Thoracic aorta (tissue), 2 donors: Measurements from ENCODE around the gene C1orf167. TPM values are rescaled to one million over a fixed set of nuclear protein-coding genes. Genes with fewer than 3 reads are reported as not detected.

Source experiments
- ATAC-seq: fragments of 150-250 bp; one replicate; pipeline ENCODE4 v1.8.0; 2017; ENCODE audit warnings: low read depth; ENCODE audit not compliant: insufficient number of reproducible peaks, low FRiP score
- DNase-seq: peaks from one replicate; pipeline ENCODE4 v3.0.0-alpha.2; 2020; ENCODE audit warnings: low spot score
- H3K27ac ChIP-seq, 2 donors: fragments of 200-600 bp; sonication (generic); 1 replicate in 1 of 2; 2 replicates in 1 of 2; pipeline ENCODE4 v1.5.1; 2016; ENCODE audit warnings: mild to moderate bottlenecking in 2 of 2, moderate library complexity in 2 of 2
- H3K27me3 ChIP-seq: fragments of 200-600 bp; sonication (generic); replicated peaks from 2 replicates; pipeline ENCODE4 v1.6.0; 2016; ENCODE audit warnings: mild to moderate bottlenecking; ENCODE audit not compliant: insufficient read depth
- H3K36me3 ChIP-seq: fragments of 200-600 bp; sonication (generic); one replicate; pipeline ENCODE4 v1.5.1; 2016
- H3K4me1 ChIP-seq, 2 donors: fragments of 200-600 bp; sonication (generic); 1 replicate in 1 of 2; 2 replicates in 1 of 2; pipeline versions ENCODE4 v1.5.1 to v1.6.0; 2016; ENCODE audit warnings: low read depth in 2 of 2, mild to moderate bottlenecking in 1 of 2; ENCODE audit not compliant: control insufficient read depth in 1 of 2
- H3K4me3 ChIP-seq: fragments of 200-600 bp; sonication (generic); 2 replicates; pipeline ENCODE4 v1.5.1; 2016; ENCODE audit warnings: mild to moderate bottlenecking
- H3K9me3 ChIP-seq: fragments of 200-600 bp; sonication (generic); 2 replicates; pipeline ENCODE4 v1.5.1; 2016
- CTCF ChIP-seq: fragments of 200-600 bp; sonication (generic); IDR thresholded peaks from one replicate; pipeline ENCODE4 v1.5.1; 2019; ENCODE audit warnings: antibody characterized with exemption
- total RNA-seq, 2 donors: library from RNA; depleted of rRNA; stranded (reverse); fragments of >200 nt; gene quantifications; one replicate each; pipeline versions ENCODE4 v1.1.0 to v1.2.3, GENCODE V29; 2016

C1orf167 gene
- total RNA-seq, 2 donors from 2014 or later = 4.2 TPM; not detected in 1

- TF ChIP-seq CTCF = no peak
- Histone ChIP-seq H3K4me3 (no peak overlapping the region), H3K27me3 (no peaks in the 10 kb centered on the region), H3K27ac (no peak overlapping the region), H3K4me1 (peaks cover 0 to 2% of the 10 kb centered on the region in 2 donors), H3K36me3 (no peaks in the 10 kb centered on the region), H3K9me3 (no peaks in the 10 kb centered on the region)
- DNase-seq (no peak), ATAC-seq (no peak)
Observed at GRCh38 chr1:11757047-11757446, 4.9 kb upstream of the C1orf167 start.

DNA sequence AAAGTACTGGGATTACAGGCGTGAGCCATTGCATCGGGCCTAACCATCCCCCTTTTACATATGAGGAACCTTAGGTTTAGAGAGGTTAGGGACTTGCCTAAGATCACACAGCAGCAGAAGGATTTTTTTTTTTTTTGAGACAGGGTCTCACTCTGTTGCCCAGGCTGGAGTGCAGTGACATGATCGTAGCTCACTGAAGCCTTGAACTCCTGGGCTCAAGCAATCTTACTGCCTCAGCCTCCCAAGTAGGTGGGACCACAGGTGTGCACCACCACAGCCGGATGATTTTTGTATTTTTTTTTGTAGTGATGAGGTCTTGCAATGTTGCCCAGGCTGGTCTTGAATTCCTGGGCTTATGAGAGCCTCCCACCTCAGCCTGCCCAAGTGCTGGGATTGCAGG is 2.2 kb upstream of the C1orf167 start:
- Histone ChIP-seq H3K9me3 (no peaks in the 10 kb centered on the region), H3K36me3 (no peaks in the 10 kb centered on the region), H3K4me3 (no peak overlapping the region), H3K27ac (no peak overlapping the region), H3K4me1 (peaks cover 0 to 2% of the 10 kb centered on the region in 2 donors), H3K27me3 (no peaks in the 10 kb centered on the region)
- no peak for TF ChIP-seq CTCF
- ATAC-seq (no peak), DNase-seq (no peak)

DNA sequence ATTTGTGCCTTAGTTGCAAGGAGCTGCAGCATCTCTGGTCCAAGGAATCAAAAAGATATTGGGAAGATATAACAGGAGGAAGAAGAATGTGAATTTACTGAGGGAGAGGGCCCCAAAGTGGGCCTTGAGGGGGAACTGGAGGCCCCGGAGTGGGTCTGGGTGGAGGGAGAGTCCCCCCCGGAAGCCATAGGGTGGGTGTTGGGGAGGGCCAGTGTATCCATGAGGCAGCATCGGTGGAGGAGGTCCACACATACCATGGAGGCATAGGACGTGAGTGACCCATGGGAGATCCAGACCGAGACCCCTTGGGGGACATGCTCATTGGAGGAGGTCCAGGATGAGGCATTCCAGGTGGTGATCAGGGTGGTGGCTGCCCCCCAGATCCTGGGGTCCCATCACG is 708 bp upstream of the C1orf167 start:
- ATAC-seq (no peak), DNase-seq (no peak)
- no peaks in the 10 kb centered on the region for H3K9me3 ChIP-seq
- no peak for TF ChIP-seq CTCF
- peaks cover 0 to 2% of the 10 kb centered on the region in 2 donors for H3K4me1 ChIP-seq
- no peaks in the 10 kb centered on the region for H3K27me3 ChIP-seq
- H3K4me3 ChIP-seq = no peak overlapping the region
- H3K36me3 ChIP-seq = no peaks in the 10 kb centered on the region
- no peak overlapping the region for H3K27ac ChIP-seq

DNA sequence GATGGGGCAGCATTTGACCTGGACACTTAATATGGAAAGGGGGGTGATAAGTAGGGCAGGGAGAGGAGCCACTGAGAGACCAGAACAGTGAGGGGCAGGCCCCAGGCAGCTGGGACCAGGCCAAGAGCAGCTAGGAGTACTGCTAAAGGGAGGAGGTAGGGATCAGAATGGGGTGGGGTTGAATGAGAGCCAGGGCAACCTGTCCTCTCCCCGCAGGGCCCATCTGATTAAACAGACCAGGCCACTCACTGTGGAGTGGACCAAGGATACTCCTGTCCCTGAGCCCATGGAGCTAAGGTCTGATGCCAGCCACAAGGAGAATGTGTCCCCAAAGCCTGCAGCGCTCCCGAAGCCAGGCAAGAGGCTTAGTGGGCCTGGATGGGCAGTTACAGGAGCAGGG is 2.1 kb downstream of the C1orf167 start:
- no peak for ATAC-seq
- Histone ChIP-seq H3K9me3 (no peaks in the 10 kb centered on the region), H3K4me1 (peaks cover 0 to 2% of the 10 kb centered on the region in 2 donors), H3K4me3 (no peak overlapping the region), H3K36me3 (no peaks in the 10 kb centered on the region), H3K27me3 (no peaks in the 10 kb centered on the region), H3K27ac (no peak overlapping the region)
- no peak for DNase-seq
- TF ChIP-seq CTCF = no peak

DNA sequence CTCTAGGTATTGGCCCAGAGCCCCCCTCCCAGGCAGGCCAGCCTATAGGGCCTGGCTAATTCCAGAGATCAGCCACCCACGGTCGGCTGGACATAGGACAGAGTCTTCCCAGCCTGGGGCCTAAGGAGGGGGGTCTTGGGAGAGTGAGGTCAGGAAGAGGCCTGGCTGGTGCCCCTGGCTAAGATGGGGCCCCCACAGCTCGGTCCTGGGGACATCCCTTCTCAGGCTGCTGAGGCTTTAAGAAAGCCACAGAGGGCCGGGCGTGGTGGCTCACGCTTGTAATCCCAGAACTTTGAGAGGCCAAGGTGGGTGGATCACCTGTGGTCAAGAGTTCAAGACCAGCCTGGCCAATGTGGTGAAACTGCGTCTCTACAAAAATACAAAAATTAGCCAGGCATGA is 2.5 kb downstream of the C1orf167 start:
- no peaks in the 10 kb centered on the region for H3K36me3 ChIP-seq
- H3K27me3 ChIP-seq = no peaks in the 10 kb centered on the region
- no peak for DNase-seq
- peaks cover 0 to 2% of the 10 kb centered on the region in 2 donors for H3K4me1 ChIP-seq
- TF ChIP-seq CTCF = no peak
- no peak overlapping the region for H3K4me3 ChIP-seq
- no peaks in the 10 kb centered on the region for H3K9me3 ChIP-seq
- no peak for ATAC-seq
- no peak overlapping the region for H3K27ac ChIP-seq
